ENCODE measurements around the gene HAUS3.

Gene HAUS3

DNA sequence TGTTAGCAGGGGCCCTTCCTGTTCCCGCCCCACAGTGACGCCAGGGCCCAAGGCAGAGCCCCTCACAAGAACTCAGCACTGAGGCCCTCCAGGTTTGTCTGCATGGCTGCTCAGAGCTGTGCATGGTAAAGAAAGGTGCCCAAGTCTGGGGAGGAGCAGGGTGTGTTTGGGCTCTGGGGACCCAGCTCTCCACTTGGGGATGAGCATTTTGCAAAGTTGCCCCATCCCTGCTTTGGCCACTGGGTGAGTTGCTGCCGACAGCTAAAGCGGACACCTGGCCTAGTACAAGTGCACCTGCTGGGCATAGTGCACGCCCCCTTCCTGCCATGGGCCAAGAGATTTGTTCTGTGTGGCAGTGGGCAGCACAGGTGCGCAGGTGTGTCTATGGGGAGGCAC lies 22.0 kb upstream of the HAUS3 start:
- no peak for DNase-seq (ENCODE audit: low read depth in 2 of 2)

DNA sequence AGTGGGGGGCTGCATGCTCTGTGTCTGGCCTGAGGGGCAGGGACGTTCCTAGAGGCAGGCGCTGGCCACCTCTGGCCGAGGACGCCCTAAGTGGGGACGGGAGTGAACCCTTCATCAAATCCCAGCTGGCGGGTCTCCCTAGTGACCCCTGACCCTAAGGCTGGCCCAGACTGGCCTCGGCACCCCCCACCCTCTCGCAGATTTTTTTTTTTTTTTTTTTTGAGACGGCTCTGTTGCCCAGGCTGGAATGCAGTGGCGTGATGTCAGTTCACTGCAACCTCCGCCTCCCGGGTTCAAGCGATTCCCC lies 21.0 kb upstream of the HAUS3 start:
- no peak for DNase-seq (ENCODE audit: low read depth in 2 of 2)

DNA sequence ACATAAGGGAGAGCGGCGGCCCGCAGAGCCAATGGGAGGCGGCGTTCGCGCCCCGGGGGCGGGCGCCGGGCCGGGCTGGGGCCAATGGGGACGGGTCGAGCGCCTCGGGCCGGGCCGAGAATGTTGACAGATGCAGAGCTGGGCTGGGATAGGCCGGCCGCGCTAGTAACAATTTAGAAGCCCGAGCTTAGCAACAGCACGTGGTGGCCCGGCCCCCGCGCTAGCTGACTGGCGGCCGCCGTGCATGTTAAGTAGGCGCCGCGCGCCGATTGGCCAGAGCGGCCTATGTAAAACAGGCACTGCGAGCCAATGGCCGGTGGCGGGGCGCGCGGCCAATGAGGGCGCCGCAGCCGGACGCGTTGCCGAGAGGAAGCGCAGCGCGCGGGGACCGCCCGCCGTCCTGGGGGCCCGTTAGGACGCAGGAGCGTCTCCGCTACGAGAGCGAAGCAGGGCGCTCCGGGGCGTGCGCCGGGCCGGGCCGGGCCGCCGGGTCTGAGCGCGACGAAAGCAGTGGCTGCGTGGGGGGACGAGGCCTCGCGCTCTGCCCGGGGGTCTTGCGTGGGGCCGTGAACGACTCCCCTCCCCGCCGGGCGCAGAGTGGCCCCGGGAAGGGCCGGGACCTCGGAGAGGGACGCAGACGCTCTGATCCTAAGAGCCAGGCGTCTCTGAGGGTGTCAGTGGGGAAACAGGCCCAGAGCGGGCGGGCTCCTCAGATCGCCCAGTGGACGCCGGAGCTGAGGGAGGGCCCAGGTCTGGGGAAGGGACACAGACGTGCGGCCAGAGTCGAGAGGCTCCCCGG lies 20.4 kb upstream of the HAUS3 start:
- peak; percentile 88 to 96 for DNase-seq (ENCODE audit: low read depth in 2 of 2)

DNA sequence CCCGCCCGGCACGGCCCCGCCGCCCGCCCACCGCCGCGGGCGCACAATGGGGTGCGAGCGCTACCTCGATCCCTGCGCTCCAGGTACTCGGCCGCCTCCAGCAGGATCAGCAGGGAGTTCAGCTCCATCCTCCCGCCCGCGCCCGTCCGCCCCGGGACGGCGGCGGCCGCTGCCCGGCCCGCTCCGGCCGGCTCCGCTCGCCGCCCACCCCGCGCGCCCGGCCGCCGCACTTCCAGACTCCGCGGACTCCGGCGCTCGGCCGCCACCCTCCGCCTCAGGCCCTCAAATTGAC lies 19.9 kb upstream of the HAUS3 start, which contains the start of gene MXD4:
Gene MXD4, minus strand, starts transcription at position 257 of the 292 bp plus-strand sequence. Its CDS starts 129 bp downstream, at position 128.
- DNase-seq (ENCODE audit: low read depth in 2 of 2), result no peak

DNA sequence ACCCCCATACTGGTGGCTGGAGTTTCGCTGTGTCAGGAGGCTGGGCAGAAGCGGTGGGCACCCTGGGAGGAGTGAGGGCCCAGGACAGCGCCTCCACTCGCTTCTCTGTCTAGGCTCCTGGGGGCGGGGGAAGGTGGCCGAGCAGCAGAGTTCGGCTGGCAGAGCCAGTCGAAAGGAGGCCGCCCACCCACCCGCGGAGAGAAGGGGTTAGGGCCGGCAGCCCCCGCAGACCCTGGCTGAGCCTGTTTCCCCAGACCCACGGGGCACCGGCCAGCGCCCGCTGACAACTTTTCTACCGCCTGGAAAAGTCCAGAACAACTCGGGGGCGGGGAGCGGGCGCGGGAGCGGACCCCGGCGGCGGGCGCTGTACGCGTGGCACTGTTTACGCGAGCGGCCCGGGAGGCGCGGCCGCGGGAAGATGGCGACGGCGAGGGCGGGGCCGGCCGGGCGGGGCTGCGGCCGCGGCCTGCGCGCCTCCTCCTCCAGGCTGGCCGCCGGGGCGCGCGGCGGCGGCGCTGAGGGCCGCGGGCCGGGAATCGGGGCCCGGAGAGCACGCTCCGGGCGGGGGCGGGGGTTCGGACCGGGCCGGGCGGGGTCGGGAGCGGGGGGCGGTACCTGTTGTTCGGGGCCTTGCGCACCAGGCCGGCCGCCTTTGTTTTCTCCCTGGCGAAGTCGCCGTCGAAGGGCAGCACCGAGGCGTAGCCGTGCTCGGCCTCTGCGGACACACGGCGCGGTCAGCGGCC lies 19.4 kb upstream of the HAUS3 start:
- peak in 1 of 2 donors; percentile 30 for DNase-seq (ENCODE audit: low read depth in 2 of 2)

DNA sequence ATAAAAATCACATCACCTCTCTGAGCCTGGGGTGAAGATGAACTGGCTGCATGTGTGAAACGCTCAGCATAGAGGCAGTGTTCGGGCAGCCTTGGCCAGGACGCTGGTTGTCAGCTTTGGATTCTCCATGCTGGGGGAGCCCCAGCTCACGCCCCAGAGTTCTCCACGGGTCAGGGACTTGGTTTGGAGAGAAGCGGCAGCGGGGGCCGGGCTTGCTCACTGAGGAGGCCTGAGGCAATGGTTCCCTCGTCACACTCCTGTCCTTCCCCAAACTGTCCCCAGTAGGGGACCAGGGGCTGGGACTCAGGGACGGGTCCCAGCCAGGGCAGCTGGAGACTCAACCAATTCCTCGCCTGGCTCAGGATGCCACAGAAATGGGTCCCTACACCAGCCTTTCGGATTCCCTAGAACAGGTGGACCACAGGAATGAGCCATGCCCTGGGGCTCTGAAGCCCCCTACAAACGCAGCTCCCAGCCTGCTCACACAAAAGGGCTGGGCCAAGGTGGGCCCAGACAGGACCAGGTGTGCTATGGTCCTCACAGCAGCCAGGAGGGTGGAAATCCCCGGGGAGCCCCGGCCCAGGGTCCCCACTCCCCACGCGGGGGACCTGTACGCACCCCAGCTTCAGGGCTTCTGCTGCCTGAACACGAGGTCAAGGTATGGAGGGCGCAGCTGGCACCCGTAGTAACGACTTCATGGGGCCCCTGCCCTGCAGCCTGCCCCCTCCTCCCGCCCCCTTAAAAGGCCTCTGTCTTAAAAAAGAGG lies 18.6 kb upstream of the HAUS3 start:
- no peak for DNase-seq (ENCODE audit: low read depth in 2 of 2)

DNA sequence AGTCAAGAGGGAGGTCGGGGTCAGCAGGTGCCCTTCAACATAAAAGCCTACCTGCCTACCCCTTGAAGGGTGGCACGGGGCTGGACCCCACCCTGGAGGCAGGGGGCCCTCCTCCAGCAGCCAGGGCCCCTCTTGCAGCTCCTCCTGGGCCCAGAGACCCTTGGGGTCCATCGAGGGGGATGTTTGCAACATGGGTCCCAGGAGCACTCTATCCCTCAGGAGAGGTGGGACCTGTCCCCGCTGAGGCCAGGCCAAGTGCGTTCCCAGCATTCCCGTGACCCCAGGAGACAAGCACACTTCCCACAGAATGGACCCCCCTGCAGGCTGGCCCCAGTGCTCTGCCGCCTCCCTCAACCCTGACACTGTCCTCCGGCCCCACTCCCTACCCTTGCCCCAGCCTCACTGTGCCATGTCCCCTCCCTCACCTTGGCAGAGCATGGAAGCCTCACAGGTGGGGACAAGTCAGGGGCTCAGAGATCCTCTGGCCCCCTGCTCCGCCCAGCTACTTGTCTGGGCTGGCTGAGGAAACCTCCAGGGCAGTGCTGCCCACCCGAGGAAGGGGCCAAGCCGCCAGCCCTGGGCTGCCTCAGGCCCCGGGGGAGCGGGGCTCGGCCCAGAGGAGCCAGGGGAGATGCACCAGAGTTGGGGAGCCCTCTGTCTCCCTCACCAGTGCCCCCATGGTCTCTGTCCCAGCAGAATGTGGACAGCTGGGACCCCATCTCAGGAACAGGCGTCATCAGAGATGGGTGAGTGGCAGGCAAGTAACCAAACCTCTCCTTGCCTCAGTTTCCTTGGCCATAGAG lies 17.8 kb upstream of the HAUS3 start:
- no peak for DNase-seq (ENCODE audit: low read depth in 2 of 2)

DNA sequence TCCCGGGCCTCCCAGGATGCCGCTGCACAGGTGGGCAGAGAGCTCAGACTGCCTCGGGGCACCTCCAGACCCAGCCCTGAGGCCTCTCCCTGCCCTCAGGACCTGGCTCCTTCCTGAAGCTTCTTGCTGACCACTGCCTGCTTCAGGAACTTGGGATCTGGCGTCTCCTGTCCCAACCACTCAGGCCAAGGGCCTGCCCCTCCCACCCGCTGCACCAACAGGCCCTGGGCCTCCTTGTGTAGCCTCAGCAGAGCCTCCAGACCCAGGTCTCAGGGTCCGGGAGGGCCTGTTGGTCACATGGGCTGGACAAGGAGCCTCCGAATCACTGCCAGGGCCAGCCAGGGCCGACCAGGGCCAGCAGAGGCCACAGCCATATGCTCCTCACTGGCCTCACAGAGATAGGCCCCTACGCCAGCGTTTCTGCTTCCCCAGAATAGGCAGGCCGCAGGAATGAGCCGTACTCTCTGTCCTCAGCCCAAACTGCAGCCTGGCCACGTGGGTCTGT lies 17.2 kb upstream of the HAUS3 start:
- no peak for DNase-seq (ENCODE audit: low read depth in 2 of 2)

DNA sequence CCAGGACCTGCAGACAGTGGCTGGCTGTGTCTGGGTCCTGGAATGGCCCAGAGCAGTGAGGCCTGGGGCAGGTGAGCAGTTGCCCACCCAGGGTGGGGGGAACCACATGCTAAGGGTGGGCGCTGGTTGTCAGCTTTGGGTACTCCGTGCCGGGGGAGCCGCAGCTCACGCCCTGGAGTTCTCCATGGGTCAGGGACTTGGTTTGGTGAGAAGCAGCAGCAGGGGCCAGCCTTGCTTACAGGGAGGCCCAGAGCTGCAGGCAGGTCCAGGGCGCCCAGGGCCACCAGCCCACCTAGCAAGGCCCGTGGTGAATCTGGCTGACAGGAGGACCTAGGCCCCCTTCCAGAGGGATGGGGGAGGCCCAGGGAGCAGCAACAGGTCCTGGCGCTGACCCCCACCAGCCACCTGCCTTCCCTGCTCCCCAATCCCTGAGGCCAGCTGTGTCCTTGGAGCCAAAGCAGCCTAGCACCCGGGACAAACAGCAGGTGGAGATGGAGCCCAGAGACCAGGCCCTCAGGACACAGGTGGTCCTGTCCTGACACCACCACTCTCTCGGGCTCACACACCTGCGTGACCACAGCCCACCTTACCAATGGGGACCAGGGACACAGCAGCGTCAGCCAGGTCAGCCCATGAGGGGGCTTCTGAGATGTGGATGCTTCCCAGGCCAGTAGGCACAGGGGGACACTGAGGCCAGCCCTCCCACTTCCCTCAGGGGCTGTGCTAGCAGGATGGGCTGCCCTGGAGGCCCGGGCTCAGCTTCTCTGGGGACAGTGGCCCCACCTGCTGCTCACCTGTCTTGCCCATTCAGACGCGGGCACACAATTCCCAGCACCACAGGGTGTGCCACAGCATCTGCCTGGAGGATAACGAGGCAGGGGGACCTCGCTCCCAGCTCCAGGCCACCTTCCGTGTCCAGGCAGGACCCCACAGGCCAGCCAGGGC lies 16.4 kb upstream of the HAUS3 start:
- no peak for DNase-seq (ENCODE audit: low read depth in 2 of 2)

DNA sequence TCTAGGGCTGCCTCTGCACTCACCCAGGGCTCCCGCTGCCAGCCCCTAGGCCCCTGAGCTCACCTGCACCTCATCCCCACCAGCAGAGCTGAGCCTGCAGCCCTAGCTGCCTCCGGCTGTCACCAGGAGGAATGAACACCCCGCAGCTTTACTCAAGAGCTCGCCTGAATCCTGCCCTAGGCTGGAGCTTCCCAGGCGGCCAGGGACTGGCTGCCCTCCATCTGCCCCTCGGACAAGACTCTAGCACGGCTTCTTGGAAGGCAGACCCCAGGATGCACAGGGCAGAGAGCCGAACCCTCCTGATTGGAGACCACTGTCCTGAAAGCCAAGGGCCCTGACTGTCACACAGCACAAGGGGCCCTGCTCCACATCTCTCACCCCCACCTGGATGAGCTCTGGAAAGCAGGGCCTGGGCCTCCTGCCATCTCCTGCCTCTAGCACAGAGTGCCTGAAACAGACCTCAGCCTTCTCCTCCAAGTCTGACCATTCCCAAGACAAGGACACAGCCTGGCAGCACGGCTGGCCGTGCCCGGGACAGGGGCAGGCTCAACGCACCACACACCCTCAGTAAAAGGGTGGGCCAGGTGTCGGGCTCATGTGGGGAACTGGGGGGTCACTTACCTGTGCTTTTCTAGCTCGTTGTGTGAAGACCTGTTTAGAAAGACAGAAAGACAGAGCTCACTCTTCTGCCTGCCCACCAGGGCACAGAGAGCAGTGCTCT lies 15.6 kb upstream of the HAUS3 start:
- no peak for DNase-seq (ENCODE audit: low read depth in 2 of 2)

DNA sequence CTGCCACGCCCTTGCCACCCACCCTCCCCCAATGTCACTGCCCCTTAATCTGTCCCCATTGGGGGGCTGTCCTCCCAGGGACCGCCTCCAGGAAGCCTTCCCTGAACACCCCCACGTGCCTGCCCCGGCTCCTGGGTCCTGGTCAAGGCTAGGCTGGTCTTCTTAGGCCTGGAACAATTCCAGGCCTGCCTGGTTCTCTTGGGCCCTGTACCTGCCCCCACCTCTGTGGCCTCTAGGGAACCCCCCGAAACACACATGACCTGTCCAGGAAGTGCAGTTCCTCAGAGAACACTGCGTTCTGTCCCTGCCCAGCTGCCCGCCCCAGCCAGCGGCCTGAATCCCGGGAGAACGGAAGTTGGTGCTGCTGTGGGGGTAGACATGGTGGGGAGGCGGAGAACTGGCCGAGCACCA lies 14.9 kb upstream of the HAUS3 start:
- no peak for DNase-seq (ENCODE audit: low read depth in 2 of 2)

DNA sequence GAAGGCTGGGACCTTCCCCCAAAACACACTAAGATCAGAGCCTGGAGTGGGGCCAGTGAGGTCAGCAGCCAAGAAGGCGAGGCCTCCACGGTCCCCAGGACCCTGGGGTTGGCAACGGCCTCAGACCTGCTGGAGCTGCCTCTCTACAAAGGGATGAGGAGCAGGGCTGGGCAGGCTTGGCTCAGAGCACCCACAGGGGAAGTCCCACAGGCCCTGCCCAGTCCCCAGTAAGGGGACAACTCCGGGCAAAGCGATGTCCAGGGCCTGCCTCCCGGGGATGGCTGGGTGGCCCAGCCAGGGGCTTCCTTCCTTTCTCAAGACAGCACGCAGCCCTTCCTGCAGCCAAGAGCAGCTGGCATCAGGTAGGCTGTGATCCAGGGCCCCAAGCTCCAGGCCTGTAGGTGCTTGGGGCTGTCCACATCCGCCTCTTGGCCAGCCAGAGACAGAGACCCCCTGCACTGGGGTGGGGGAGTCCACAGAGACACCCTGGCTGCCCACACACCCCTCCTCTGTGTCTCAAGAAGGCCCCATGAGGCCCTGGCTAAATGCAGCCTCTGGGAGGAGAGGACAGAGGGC lies 14.3 kb upstream of the HAUS3 start:
- no peak for DNase-seq (ENCODE audit: low read depth in 2 of 2)

DNA sequence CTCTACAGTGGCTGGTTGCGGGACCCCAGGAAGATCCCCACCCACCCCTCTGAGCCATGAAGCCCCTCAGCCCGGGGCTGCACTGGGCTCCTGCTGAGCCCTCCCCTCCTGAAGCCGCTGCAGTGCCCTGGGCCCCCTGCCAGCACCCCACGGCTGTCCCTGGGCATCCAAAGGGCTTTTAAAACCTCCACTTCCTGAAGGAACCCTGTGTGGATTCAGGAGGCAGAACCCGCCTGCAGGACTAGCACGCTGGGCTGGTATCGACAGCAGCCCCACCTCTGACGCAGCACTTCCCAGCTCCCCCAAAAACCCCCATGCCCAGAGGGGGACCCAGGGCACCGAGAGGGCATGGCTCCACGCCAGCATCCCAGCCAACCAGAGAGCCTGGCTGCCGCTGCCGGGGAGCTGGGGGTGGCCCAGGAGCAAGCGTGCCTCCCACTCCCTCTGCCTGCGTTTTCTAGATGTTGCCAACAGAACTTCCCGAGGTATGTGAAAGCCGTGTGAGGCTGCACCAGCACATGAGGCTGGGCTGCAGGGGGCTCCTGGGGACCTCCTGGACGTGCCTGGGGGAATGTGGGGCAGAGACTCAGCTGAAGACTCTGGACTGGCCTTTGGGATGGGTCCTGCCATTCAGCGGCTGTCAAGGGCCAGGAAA lies 13.7 kb upstream of the HAUS3 start:
- DNase-seq (ENCODE audit: low read depth in 2 of 2), result no peak

DNA sequence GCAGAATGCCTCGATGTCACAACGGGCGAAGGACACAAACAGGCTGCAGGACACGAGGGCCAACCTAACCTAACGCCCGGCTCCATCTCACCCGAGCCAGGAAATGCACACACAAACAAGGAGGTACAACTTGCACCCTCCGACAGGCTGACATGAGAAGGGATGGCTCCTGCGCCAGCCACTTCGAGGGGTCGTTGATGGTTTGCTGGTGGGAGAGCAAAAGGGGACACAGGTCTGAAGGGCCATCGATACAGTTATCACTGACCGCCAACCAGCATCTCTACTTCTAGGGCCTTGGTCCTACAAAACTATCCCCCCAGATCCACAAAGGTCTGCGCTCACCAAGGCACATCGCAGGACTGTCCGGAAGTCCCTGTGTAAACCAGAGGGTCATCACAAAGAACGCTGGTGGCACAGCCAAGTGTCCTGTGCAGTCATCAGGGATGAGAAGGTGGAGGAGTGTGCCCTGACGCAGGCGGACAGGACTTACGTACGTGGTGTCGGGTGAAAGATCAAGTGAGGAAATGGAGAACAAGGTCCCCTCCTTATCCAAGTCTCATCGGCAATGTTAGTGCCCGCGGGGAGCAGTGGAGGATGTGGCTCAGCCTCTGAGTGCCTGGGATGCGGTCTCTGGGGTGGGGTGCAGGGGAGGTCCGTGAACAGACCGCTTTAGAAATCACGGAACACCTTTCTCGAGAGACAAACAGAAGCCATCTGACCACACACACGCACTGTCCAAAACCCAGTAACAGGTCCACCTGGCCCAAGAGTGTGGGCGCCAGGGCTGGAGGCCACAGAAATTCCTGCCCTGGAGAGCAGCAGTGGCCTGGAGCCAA lies 13.0 kb upstream of the HAUS3 start:
- DNase-seq (ENCODE audit: low read depth in 2 of 2), result no peak

DNA sequence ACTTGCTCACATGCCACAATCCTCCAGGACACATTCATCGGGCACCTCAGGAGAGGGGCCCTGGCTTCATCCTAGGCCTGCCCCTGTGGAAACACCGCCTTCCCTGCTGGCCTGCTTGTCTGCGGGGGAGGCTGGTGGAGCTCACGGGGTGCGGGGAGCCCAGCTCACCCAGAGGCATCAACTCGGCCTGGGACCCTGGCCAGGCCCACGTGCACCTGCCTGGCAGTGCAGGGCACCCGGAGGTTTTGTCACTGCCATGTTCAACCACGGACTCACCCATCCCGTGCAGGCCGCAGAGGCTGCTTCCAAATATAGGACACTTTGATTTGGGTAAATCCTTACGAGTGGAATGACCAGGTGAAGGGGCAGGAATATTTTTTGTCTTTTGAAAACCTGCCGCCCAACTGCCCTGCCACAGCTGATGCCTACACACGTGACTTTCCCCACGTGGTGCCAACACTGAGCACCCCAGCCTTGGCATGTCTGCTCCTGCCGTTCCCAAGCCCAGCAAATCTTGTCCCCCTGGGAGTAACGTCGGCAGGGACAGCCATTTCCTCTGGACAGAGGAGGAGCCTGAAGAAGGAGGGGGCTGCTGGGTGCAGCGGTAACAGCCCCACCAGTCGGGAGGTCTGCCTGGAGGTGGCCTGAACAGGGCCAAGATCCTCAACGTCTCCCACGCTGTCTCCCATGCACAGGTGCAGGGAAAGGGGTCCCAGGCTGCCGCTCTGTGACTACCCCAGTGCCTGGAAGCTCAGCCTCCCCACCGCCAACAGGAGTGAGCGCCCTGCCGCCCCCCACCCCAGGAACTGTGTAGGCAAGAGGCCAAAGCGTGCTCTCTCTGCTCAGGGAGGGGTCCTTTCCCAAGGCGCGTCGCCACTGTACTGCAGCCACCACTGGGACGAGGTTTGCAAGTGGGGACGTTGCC lies 11.5 kb upstream of the HAUS3 start:
- no peak for DNase-seq (ENCODE audit: low read depth in 2 of 2)

DNA sequence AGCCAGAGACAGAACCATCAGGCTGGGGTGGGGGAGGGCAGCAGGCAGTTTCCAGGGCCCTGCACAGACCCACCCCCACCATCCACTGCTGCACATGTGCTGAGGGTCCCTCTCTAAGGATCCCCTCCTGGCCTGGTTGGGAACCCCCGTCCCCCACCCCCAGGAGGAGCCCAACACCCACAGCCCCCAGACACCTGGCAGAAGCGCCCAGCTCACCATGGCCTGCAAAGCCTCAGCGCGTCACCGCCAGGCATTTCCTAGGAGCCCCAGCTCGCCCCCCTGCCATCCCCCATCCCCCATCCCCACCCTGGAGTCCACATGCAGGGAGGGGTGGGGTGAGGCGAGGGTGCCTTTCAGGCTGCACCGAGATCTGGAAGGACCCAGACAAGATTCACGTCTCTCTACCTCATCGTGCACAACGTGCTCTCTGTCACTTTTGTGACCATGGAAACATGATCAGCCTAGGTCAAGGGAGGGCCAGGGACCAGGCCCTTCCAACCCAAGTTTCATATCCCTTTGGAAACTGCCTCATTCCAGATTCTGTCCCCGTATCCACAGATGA lies 10.7 kb upstream of the HAUS3 start:
- no peak for DNase-seq (ENCODE audit: low read depth in 2 of 2)
